Esophagus mucosa (tissue), 1 donor: ENCODE measurements around the gene ELP5. TPM values are rescaled to one million over a fixed set of nuclear protein-coding genes. Genes with fewer than 3 reads are reported as not detected.

ENCODE experiments used
- ATAC-seq: fragments of 200-7000 bp; cut with Tn5 transposase; one replicate; pipeline ENCODE4 v1.9.1; 2020
- total RNA-seq: library from RNA; stranded (reverse); gene quantifications from one replicate; pipeline ENCODE4 v1.2.4, GENCODE V29; 2023
- donor health status: DM: yes; HTN: yes; CAD: no.

The ELP5 gene
- total RNA-seq, 1 donor from 2014 or later: 40.3 TPM

DNA sequence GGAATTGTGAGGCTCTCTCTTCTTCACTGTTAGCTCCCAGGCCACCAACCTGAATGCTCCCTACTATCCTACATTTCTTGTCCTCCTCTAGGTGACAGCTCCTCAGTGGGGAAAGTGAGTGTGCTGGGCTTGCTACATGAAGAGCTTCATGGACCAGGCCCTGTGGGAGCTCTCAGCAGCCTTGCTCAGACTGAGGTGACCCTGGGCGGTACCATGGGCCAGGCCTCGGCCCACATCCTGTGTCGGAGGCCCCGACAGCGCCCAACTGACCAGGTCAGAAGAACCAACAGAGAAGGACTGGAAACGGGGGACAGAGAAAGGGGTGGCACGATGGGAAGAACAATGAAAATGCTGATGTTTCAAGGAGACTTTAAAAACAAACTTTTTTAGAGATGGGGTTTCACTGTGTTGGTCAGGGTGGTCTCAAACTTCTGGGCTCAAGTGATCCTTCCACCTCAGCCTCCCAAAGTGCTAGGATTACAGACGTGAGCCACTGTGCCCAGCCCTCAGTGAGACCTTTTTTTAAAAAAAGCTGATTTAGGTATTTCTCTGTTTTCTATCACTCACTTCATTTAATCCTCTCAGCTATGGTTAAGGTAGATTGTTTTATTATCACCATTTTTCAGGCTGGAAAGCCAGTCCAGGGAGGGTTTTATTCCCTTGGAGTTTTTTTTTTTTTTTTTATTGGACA is 4.9 kb downstream of the ELP5 start:
- ATAC-seq: no peak

DNA sequence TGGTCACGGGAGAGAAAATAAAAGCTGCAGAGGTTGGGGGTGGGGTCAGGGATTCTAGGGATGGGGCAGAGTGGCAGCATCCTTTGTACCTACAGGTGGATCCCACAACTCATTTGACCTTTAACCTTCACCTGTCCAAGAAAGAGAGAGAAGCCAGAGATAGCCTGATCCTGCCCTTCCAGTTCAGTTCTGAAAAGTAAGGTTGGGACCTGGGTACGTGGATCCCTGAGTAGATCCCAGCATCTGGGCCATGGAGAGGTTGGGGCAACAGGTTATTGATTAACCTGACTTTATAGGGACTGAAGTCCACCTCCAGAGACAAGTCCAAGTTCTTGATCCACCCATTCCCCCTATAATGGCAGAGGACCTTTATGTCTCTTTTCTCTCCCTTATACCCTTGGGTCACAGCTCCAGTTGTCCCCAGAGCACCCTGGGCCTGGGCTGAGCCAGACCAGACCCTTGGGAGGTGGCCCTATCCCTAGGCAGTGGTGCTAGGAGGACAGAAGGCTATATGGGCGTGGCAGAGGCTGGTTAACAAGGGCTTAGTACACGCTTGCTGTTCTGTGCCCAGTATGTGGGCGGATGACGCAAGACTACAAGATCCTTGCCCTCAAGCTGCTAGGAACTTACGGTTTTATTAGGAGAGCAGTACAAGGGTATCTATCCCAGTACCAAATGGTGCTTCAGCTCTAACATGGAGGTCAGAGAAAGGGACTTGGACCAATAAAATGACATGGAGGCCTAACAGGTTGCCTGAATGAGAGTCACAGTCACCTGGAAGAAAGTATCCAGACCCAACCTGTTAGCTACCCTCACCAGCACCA is 6.9 kb downstream of the ELP5 start:
- ATAC-seq: peak; percentile 26

DNA sequence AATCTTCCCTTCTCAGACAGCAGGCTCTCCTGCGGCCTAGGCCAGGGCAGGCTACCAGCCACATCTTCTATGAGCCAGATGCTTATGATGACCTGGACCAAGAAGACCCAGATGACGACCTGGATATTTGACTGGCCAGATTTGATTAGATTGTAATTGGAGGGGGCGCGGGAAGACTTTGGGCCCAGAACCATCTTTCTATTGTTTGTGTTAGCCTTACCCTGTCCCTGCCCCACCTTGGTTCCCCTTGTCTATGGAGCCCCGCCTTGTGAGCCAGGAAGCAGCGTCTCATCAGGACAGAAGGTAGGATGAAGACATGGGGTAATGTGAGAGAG is 7.5 kb downstream of the ELP5 start:
- no peak for ATAC-seq

DNA sequence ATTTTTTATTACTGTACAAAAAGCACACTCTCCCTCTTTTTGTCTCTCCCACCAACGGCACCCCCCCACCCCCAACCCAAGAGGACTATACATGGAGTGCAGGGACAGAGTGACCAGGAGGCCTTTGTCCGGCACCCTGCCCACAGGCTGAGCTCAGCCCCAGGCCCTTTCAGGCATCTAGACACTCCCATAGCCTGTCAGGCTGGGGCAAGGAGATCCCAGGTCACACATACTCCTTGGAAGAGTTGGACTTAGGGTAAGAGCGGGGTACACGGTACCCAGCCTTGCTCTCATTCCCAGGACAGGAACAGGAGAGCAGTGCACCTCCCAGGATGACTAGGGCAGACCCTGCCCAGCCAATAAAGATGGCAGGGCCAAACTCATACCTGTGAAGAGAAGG is 8.1 kb downstream of the ELP5 start:
- no peak for ATAC-seq

DNA sequence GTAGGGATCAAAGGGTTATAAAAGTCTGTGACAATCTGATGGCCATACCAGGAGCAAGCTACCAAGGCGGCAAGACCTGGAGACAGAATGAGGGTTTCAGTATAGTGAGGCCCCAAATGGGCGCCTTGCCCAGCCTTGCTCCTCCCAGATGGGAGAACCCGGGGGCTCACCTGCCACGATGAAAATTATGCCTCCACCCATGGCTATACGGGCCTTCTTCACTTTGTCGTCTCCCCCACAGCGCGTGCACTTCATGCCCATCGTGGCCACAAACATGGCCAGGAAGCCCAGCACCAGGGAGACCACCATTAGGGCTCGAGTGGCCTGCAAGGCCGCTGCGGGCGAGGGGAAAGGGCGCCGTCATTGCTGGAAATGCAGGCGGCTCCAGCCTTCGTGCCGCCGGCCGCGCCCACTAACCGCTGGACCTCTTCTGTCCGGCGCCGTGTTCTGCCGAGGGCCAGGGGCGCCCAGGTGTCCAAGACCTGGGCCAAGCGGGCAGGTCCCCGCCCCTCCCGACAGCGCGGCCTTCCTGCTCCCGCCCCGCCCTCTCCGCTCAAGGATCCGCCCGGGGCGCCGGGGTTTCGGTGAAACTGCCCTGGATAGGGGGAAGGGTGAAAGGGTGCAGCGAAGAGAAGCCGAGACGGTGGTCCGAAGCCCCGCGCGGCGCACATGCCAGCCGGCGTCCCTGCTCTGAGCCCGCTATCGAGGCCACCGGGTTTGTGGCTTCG is 8.8 kb downstream of the ELP5 start:
- peak; percentile 39 for ATAC-seq

DNA sequence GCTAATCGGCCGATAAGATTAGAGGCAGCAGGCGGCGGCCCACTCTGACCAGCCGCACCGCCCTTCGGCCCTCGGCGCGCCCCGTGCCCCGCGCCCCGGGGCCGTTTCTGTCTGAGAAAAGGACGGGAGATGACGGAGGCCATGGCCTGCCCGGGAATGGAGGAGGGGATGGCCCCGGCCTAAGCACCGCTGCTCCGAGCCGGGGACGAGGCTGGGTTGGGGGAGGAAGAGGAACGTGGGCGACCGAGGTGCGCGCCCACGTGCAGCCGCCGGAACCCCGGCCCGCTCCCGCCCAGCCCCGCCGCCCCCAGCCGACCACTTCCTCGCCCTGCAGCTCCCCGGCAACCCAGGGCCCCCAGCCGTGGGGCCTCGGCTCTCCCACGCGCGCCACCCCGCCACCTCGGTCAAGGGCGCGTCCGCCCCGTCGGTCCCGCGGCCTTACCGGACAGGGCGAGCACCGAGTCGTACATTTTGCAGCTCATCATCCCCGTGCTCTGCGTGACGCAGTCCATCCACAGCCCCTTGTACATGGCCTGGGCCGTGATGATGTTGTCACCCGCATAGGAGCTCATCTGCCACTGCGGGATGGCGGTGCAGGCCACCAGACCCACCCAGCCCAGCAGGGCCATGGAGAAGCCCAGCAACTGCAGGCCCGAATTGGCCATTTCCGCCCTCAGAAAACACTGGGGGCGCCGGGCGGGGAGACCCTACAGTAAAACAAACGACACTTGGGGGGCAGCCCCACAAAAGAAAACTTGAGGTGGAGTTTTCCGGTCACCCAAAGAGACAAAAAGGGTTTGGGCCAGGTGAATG is 9.6 kb downstream of the ELP5 start:
- peak; percentile 0 for ATAC-seq

DNA sequence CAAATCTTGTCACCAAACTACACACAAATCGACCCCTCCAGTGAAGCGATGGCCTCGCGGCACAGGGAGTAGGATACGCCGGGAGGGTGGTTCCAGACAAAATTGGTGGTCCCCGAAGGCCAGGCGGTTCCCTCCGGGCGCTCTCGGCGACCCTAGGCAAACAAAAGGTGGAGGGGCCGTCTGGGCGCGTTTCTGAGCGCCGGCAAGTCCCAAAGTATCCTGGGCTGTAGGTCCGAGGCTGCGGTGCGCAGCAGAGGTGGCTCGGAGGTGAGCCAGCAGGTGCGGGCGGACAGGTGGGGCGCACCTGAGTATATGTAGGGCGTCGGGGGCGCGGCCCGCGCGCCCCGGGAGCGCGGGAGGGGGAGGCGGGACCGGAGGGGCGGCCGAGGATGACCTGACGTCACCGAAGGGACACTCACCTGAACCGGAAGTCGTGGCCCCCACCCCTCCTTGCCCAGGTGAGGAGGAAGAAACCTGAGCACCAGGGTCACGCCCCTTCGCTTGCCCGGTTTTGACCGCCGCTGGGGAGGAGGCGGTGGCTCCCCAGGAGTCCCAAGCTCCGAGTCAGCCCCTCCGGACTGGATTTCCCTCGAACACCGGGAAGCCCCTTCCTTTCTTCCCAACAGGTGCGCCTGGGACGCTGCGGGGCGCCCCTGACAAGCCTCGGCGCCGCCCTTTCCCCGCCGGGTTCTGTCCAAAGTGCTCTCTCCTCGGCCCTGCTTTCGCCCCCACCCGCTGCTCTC is 10.3 kb downstream of the ELP5 start, which contains the start of gene CLDN7:
Gene CLDN7, minus strand, starts transcription at position 287 of the 743 bp plus-strand sequence. CDS start 435 bp downstream, outside the sequence.
- peak; percentile 79 for ATAC-seq

DNA sequence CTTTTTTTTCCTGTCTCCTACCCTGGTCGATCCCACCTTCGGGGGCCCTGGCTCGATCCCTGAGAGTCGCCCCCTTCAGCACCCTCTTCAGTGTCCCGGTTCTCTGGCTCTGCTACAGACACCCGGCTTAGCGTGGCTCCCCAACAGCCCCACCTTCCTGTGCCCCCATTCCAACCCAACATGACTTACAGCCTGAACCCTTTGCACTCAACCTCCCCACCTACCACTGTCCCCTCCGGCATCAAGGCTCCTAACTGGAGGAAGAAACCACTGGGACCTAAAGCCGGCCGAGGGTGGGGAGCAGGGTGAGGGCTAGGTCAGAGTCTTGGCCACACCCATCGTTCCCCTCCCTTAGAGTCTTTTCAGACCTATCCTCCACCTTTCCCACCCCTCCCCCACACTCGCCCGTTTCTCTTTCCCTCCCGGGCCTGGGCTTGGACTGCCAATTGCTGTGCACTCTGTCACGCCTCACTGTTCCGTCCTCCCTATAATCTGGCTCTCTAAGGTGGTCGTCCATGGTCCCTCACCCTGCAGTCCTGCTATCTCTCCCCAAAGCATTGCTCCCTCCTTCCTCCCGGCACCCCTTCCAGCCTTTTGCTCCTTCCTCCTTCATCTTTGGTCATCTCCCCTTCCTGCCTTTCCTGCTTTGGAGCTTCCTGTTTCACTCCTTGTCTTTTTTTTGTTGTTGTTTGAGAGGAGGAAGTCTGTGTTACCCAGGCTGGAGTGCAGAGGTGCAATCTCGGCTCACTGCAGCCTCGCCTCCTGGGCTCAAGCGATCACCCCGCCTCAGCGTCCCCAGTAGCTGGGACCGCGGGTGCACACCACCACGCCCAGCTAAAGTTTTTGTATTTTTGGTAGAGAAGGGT is 11.2 kb downstream of the ELP5 start:
- peak; percentile 70 for ATAC-seq

DNA sequence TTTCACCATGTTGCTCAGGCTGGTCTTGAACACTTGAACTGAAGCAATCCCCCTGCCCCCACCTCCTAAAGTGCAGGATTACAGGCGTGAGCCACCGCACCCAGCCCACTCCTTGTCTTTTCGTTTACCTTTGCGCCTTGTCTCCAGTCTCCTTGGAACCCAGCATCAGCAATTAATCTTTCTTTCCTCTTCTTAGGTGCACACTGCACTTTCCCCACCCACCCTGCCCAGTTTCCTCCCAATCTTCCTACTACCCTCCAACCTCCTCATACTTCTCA is 11.7 kb downstream of the ELP5 start:
- no peak for ATAC-seq

DNA sequence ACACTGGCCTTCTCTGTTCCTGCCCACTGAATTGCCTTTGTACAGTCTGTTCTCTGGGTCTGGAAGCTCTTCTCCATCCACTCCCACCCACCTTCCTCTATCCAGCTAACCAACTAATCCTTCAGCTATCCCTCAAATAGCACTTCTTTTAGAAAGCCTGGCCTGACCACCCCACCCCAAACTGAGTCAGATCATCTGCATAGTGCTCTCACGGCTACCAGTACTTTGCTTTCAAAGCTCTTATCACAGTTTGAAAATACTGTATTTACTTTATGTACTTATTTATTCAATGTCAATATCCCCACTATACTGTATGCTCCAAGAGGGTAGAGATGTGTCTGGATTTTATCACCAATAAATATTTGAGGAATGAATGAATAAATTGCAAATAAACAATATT is 14.8 kb downstream of the ELP5 start:
- ATAC-seq: no peak

DNA sequence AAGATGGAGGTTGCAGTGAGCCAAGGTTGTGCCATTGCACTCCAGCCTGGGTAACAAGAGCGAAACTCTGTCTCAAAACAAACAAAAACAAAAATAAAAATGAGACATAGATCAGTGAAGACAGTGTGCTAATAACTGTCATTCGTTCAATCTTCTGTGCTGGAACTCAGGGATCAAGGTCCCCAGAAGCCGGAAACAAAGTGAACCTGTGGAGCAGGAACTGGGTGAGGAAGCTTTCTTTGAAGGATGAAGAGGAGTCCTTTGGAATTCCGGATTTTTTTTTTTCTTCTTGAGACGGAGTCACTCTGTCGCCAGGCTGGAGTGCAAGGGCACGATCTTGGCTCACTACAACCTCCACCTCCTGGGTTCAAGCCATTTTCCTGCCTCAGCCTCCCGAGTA is 27.4 kb downstream of the ELP5 start:
- no peak for ATAC-seq

DNA sequence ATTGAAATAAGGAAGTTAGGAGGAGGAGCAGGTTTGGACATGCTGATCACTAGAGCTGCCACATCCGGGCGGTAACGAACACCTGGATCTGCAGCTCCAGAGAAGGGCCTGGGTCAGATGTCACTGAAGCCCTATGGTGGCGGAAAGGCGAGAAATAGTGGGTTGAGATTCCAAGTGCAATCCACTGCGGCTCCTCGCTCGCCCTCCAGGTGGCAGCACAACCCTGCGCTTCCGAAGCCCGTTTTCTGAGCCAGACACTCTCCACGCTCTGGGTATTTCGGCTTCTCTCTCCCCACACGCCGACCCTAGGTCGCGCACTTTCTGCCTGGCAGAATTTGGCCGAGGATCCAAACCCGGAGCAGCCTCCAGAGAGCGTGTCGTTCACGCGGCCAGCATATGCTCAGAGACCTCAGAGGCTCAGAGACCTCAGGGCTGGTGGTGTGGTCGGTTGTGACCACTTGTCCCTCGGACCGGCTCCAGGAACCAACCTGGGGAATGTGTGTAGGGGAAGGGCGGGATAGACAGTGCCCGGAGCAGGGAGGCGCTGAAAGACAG is 28.6 kb downstream of the ELP5 start:
- peak; percentile 83 for ATAC-seq

DNA sequence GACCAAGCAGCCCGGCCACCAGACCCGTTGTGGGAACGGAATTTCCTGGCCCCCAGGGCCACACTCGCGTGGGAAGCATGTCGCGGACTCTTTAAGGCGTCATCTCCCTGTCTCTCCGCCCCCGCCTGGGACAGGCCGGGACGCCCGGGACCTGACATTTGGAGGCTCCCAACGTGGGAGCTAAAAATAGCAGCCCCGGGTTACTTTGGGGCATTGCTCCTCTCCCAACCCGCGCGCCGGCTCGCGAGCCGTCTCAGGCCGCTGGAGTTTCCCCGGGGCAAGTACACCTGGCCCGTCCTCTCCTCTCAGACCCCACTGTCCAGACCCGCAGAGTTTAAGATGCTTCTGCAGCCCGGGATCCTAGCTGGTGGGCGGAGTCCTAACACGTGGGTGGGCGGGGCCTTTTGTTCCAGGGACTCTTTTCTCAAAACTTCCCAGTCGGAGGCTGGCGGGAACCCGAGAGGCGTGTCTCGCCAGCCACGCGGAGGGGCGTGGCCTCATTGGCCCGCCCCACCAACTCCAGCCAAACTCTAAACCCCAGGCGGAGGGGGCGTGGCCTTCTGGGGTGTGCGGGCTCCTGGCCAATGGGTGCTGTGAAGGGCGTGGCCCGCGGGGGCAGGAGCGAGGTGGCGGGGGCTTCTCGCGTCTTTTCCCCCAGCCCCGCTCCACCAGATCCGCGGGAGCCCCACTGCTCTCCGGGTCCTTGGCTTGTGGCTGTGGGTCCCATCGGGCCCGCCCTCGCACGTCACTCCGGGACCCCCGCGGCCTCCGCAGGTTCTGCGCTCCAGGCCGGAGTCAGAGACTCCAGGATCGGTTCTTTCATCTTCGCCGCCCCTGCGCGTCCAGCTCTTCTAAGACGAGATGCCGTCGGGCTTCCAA is 29.3 kb downstream of the ELP5 start, which contains the start of gene SLC2A4:
Gene SLC2A4, plus strand, starts transcription at position 645 of the 879 bp plus-strand sequence. Its CDS starts 217 bp downstream, at position 862.
- ATAC-seq: peak; percentile 87

DNA sequence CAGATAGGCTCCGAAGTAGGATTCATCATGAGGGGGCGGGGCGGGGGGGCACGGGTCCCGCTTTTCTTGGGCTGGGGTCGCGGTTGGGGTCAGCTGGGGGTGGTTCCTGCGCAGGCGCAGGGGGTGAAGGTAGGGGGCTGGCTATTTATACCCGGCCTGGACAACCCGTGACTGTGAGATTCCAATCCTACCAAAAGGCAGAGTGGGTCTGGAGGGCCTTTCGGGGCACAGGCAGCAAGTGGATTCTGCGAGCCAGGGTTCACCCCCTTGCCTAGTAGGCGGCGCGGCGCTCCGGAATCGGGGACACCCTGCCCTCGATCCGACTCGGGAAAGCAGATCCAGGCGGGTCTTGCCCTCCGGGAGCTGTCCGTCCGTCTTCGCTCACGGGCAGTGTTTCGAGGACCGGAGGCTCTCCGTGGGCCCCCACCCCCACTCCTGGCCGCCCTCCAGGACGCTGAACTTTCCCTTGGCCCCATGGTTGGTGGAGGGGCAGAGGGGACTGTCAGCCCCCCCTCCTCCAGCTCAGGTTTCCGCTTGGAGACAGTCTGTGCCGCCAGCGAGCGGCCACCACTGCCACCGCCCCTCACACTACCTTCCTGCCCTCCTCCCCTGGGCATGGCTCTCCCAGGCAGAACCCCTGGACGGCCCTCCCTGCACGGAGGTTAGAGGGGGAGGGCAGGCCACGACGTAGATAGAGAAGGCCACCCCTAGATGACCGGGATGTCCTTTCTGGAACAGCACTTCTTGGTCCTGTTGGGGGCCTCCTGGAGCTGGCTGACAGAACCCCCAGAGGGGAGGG is 30.1 kb downstream of the ELP5 start:
- no peak for ATAC-seq

DNA sequence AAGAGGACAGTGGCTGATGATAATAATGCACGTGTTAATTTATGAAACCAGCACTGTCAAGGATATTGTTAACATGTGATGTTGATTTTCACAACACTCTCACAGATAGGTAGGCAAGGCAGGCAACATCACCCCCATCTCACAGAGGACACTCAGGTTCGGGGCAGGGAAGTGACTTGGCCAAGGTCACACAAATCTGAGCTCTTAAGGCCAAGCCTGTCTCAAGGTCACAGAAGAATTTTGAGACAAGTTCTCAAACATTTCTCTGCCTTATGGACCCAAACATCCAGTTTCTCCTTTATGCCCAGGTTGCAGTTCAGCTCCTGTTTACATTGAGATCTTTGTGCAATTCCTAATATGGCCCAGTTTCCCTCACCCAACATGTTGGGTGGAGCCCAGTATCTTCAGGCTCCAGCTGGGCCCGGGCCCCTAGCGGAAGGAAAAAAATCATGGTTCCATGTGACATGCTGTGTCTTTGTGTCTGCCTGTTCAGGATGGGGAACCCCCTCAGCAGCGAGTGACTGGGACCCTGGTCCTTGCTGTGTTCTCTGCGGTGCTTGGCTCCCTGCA is 30.8 kb downstream of the ELP5 start:
- no peak for ATAC-seq

DNA sequence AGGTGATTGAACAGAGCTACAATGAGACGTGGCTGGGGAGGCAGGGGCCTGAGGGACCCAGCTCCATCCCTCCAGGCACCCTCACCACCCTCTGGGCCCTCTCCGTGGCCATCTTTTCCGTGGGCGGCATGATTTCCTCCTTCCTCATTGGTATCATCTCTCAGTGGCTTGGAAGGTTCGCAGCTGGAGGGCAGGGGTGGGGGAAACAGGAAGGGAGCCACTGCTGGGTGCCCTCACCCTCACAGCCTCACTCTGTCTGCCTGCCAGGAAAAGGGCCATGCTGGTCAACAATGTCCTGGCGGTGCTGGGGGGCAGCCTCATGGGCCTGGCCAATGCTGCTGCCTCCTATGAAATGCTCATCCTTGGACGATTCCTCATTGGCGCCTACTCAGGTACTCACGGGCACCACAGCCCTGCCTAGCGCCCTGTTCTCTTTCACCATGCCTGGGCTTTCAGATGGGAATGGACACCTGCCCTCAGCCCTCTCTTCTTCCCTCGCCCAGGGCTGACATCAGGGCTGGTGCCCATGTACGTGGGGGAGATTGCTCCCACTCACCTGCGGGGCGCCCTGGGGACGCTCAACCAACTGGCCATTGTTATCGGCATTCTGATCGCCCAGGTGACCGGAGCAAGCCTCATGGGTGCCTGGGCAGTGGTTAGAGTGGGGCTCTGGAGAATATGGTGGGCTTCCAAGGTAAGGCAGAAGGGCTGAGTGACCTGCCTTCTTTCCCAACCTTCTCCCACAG is 31.6 kb downstream of the ELP5 start:
- ATAC-seq: no peak

DNA sequence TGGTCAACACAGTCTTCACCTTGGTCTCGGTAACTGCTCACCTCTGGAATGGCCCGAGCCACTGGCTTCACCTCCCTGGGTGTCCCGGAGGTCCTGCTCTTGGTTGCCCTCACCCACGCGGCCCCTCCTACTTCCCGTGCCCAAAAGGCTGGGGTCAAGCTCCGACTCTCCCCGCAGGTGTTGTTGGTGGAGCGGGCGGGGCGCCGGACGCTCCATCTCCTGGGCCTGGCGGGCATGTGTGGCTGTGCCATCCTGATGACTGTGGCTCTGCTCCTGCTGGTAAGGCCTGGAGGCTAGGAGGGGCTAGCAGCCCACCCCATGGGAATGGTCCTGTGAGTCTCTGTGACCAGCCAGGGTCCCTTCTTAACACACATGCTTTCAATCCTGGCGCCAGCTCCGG is 32.9 kb downstream of the ELP5 start:
- ATAC-seq: no peak

DNA sequence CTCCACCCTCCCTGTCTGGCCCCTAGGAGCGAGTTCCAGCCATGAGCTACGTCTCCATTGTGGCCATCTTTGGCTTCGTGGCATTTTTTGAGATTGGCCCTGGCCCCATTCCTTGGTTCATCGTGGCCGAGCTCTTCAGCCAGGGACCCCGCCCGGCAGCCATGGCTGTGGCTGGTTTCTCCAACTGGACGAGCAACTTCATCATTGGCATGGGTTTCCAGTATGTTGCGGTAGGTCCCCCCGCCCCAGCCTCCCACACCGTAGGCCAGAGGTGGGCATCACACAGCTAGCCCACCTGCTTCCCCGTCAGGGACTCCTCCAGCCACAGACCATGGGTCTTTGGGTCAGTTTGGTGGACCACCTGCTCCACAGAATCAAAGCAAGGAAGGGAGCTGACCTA is 33.7 kb downstream of the ELP5 start:
- ATAC-seq: no peak
